SU-DHL-6 (cell line): ENCODE measurements around the gene GNB2.

Experiments used
- CTCF ChIP-seq: fragments of 200-600 bp; sonication (generic); IDR thresholded peaks from one replicate; pipeline ENCODE4 v1.5.1; 2017; ENCODE audit warnings: antibody characterized with exemption, mild to moderate bottlenecking, low read length, moderate library complexity; ENCODE audit not compliant: insufficient read depth, poor library complexity, severe bottlenecking
- EZH2phosphoT487 ChIP-seq: fragments of 200-600 bp; sonication (generic), shearing (Covaris generic); conservative IDR thresholded peaks from 2 replicates; pipeline ENCODE4 v1.6.1; 2018; ENCODE audit warnings: mild to moderate bottlenecking, antibody characterized with exemption, low read length, moderate library complexity, mixed read lengths

GRCh38 chr7:100642534-100642907, 31.0 kb upstream of the GNB2 start:
- TF ChIP-seq CTCF = no peak
- no peak for TF ChIP-seq EZH2phosphoT487
